OCI-LY1 (cell line): ENCODE results near the gene TJP1.

Experiments used
- CTCF ChIP-seq: fragments of 200-600 bp; sonication (generic), shearing (Covaris generic); IDR thresholded peaks from 2 replicates; pipeline ENCODE4 v1.5.1; 2017; ENCODE audit warnings: mild to moderate bottlenecking, antibody characterized with exemption, low read length, moderate library complexity, mixed read lengths
- EZH2 ChIP-seq: fragments of 200-600 bp; sonication (generic), shearing (Covaris generic); IDR thresholded peaks from 2 replicates; pipeline ENCODE4 v1.8.0; 2017; ENCODE audit warnings: borderline replicate concordance, mixed run types, mild to moderate bottlenecking, antibody characterized with exemption, low read length, moderate library complexity, mixed read lengths

GRCh38 chr15:29849716-29850115 is 27.4 kb upstream of the TJP1 start:
- TF ChIP-seq CTCF = no peak
- TF ChIP-seq EZH2 = no peak
